Ishikawa (cell line): ENCODE data around the gene PDE7B.

Experiments used
- CEBPB ChIP-seq: IDR thresholded peaks from 2 replicates; pipeline ENCODE4 v1.6.1; 2012
- CREB1 ChIP-seq: IDR thresholded peaks from 2 replicates; pipeline ENCODE4 v1.6.1; 2012; ENCODE audit warnings: low read depth
- EP300 ChIP-seq: IDR thresholded peaks from 2 replicates; pipeline ENCODE4 v1.6.1; 2012; ENCODE audit warnings: borderline replicate concordance
- RAD21 ChIP-seq: IDR thresholded peaks from 2 replicates; pipeline ENCODE4 v1.6.1; 2012; ENCODE audit warnings: low read depth
- TAF1 ChIP-seq: IDR thresholded peaks from 2 replicates; pipeline ENCODE4 v1.6.1; 2012; ENCODE audit warnings: low read depth, mild to moderate bottlenecking
- TCF12 ChIP-seq: IDR thresholded peaks from 2 replicates; pipeline ENCODE4 v1.6.1; 2012; ENCODE audit warnings: low read depth
- YY1 ChIP-seq: IDR thresholded peaks from 2 replicates; pipeline ENCODE4 v1.6.1; 2012; ENCODE audit warnings: low read depth
- TF ChIP-seq, protein P1 (sequence below): IDR thresholded peaks from 2 replicates; pipeline ENCODE4 v1.6.1; 2012; ENCODE audit warnings: low read depth, mild to moderate bottlenecking
- TF ChIP-seq, protein P2 (sequence below): IDR thresholded peaks from 2 replicates; pipeline ENCODE4 v1.6.1; 2012

DNA sequence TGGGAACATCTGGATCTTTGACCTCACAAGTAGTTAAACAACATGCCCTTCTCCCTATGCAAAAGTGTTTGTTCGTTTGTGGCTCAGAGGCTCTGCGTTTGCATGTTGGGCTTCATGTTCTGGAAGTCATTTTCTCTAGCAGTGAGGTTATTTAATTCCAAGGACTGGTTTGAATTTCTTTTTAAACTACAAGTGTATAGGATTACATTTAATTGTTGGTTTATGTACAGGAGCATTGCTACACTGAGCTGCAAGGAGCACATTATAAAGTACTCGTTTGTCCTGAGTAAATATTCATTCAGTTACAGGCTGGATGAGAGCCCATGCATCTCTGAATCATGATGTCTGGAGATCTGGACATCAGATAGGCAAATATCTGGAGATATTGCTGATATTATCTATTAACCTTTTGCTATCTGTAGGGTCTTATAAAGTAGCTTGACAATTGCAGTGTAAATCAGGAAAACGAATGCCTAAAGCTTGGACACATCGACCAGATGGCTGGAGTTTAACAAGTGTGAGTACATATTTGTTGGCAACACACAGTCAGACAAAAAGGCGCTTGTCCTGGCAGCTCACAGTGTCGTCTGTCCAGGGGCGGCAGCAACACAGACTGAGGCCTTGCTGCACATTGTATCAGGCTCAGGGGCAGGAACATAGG lies 84.6 kb downstream of the PDE7B start:
- no peak for TF ChIP-seq RAD21
- TF ChIP-seq, protein P1, sequence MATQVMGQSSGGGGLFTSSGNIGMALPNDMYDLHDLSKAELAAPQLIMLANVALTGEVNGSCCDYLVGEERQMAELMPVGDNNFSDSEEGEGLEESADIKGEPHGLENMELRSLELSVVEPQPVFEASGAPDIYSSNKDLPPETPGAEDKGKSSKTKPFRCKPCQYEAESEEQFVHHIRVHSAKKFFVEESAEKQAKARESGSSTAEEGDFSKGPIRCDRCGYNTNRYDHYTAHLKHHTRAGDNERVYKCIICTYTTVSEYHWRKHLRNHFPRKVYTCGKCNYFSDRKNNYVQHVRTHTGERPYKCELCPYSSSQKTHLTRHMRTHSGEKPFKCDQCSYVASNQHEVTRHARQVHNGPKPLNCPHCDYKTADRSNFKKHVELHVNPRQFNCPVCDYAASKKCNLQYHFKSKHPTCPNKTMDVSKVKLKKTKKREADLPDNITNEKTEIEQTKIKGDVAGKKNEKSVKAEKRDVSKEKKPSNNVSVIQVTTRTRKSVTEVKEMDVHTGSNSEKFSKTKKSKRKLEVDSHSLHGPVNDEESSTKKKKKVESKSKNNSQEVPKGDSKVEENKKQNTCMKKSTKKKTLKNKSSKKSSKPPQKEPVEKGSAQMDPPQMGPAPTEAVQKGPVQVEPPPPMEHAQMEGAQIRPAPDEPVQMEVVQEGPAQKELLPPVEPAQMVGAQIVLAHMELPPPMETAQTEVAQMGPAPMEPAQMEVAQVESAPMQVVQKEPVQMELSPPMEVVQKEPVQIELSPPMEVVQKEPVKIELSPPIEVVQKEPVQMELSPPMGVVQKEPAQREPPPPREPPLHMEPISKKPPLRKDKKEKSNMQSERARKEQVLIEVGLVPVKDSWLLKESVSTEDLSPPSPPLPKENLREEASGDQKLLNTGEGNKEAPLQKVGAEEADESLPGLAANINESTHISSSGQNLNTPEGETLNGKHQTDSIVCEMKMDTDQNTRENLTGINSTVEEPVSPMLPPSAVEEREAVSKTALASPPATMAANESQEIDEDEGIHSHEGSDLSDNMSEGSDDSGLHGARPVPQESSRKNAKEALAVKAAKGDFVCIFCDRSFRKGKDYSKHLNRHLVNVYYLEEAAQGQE = no peak
- no peak for TF ChIP-seq TAF1
- TF ChIP-seq YY1 = no peak
- no peak for TF ChIP-seq CREB1
- peak; percentile 21; the same call in 1 of the 2 replicates for TF ChIP-seq TCF12
- peak; percentile 41; the same call in 1 of the 2 replicates for TF ChIP-seq EP300
- TF ChIP-seq, protein P2, sequence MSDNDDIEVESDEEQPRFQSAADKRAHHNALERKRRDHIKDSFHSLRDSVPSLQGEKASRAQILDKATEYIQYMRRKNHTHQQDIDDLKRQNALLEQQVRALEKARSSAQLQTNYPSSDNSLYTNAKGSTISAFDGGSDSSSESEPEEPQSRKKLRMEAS = no peak
- TF ChIP-seq CEBPB = peak; percentile 13; the same call in 1 of the 2 replicates
